Heart left ventricle (tissue), 13 donors: ENCODE results near the gene TRAPPC2.
"Not testable (repeated sequence)": the region's sequence is repeated elsewhere in the genome, so short reads cannot be mapped to it uniquely, and the experiment has no call there.

Experiments used
- CTCF ChIP-seq, 12 donors: fragments of 200-600 bp; sonication (generic) in 4 of 12; IDR thresholded peaks; one replicate each; pipeline versions ENCODE4 v1.5.0 to v1.8.0; 2018 to 2022; ENCODE audit warnings: antibody characterized with exemption in 12 of 12, mild to moderate bottlenecking in 5 of 12
- POLR2A ChIP-seq, 2 donors: fragments of 450-650 bp; IDR thresholded peaks; one replicate each; pipeline ENCODE4 v1.6.1; 2017; ENCODE audit warnings: antibody characterized with exemption in 2 of 2, mild to moderate bottlenecking in 2 of 2, moderate library complexity in 2 of 2
- donor health status: ischemic (EF 13 %, LVEDD 7.1; RV severe dilation, severe dysfunction).
- donor health status: DM: no; HTN: yes; CAD: no.
- donor health status: DM: no; HTN: no; CAD: no.
- donor health status: ischemic (EF 25% LVEDD 6.9; RV normal size, moderate dysfunction).
- donor health status: ischemic (EF 25% LVEDD 5.7; RV mildly dilated, moderate dysfunction).
- donor health status: ischemic (EF 35%, LVEDD 5.7; RV mildly dilated, moderate dysfunction).
- donor health status: nonischemic (EF 11% LVEDD 7.7; RV severe dilation, severe dysfunction).
- donor health status: DM: yes; HTN: yes; CAD: no.
- donor health status: PGD.
- donor health status: ischemic (EF 29% LVEDD 5.4; RV normal size, mild dysfunction).
- donor health status: nonischemic (EF 23%, LVEDD 6.1; RV moderate dilation, normal function).

GRCh38 chrX:13724878-13725277 lies 9.5 kb downstream of the TRAPPC2 start:
- not testable (repeated sequence) for TF ChIP-seq CTCF, POLR2A (IDR thresholded peaks at IDR 0.05)
